ENCODE measurements around the gene ERBB4. TPM values are rescaled to one million over a fixed set of nuclear protein-coding genes. Genes with fewer than 3 reads are reported as not detected.

The ERBB4 gene
- total RNA-seq = under 1 TPM in 2 of 4 donors, not detected in 2; 0.09 to 0.67 TPM

- no peak within 1 kb of the TSS for H3K27ac ChIP-seq
- no peak for DNase-seq
- H3K4me1 ChIP-seq = peaks cover 0 to 29% (median 0%) of the 10 kb centered on the region in 4 donors
- H3K4me3 ChIP-seq = peak within 1 kb of the TSS; percentile 13 to 60 (median 40)
- H3K9me3 ChIP-seq = no peaks in the 10 kb centered on the region
- H3K36me3 ChIP-seq = no peaks in the 10 kb centered on the region
- TF ChIP-seq, protein P1, sequence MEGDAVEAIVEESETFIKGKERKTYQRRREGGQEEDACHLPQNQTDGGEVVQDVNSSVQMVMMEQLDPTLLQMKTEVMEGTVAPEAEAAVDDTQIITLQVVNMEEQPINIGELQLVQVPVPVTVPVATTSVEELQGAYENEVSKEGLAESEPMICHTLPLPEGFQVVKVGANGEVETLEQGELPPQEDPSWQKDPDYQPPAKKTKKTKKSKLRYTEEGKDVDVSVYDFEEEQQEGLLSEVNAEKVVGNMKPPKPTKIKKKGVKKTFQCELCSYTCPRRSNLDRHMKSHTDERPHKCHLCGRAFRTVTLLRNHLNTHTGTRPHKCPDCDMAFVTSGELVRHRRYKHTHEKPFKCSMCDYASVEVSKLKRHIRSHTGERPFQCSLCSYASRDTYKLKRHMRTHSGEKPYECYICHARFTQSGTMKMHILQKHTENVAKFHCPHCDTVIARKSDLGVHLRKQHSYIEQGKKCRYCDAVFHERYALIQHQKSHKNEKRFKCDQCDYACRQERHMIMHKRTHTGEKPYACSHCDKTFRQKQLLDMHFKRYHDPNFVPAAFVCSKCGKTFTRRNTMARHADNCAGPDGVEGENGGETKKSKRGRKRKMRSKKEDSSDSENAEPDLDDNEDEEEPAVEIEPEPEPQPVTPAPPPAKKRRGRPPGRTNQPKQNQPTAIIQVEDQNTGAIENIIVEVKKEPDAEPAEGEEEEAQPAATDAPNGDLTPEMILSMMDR (IDR thresholded peaks at IDR 0.05) = no peak
- no peak for TF ChIP-seq POLR2A (IDR thresholded peaks at IDR 0.05)
- peaks cover 0 to 25% of the 10 kb centered on the region in 2 donors for H3K27me3 ChIP-seq
Observed at GRCh38 chr2:212538305-212539071, at the start of gene ERBB4. ERBB4 (minus strand) TSS chr2:212538802; CDS start chr2:212538530, 272 bp downstream.

- Histone ChIP-seq H3K4me1 (no peaks in the 10 kb centered on the region), H3K9me3 (no peaks in the 10 kb centered on the region), H3K36me3 (no peaks in the 10 kb centered on the region), H3K4me3 (no peak overlapping the region), H3K27me3 (no peaks in the 10 kb centered on the region), H3K27ac (no peak overlapping the region)
- no peak for DNase-seq
- TF ChIP-seq, protein P1 (IDR thresholded peaks at IDR 0.05) = no peak
- TF ChIP-seq POLR2A (IDR thresholded peaks at IDR 0.05) = no peak
Observed at GRCh38 chr2:212580117-212580516, 41.5 kb upstream of the ERBB4 start.

GRCh38 chr2:212556296-212556695 is 17.7 kb upstream of the ERBB4 start:
- no peaks in the 10 kb centered on the region for H3K27me3 ChIP-seq
- H3K4me1 ChIP-seq = no peaks in the 10 kb centered on the region
- TF ChIP-seq POLR2A (IDR thresholded peaks at IDR 0.05) = no peak
- TF ChIP-seq, protein P1 (IDR thresholded peaks at IDR 0.05) = no peak
- no peaks in the 10 kb centered on the region for H3K9me3 ChIP-seq
- no peak for DNase-seq
- H3K27ac ChIP-seq = no peak overlapping the region
- H3K36me3 ChIP-seq = no peaks in the 10 kb centered on the region
- no peak overlapping the region for H3K4me3 ChIP-seq

DNA sequence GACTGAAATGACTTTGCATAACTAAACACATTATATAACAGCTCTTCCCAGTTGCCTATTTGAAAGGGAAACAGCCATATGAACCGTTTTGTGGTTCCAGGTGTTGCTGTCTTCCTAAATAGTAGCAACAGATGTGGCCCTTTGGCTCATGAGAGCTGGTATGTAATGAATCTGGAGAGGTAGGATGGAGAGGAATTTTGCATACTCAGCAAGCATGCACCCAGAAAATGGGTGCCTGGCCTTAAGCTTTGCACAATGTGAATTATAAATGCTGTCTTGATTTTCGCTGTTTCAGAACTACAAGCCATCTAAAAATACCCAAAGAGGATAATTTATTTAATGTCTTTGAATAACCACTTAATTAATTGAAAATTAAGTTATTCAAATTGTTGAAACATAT is 15.6 kb upstream of the ERBB4 start:
- no peak for TF ChIP-seq POLR2A (IDR thresholded peaks at IDR 0.05)
- TF ChIP-seq, protein P1 (IDR thresholded peaks at IDR 0.05) = no peak
- Histone ChIP-seq H3K4me3 (no peak overlapping the region), H3K9me3 (no peaks in the 10 kb centered on the region), H3K27ac (no peak overlapping the region), H3K36me3 (no peaks in the 10 kb centered on the region), H3K4me1 (no peaks in the 10 kb centered on the region), H3K27me3 (no peaks in the 10 kb centered on the region)
- DNase-seq = no peak

GRCh38 chr2:212549941-212550340 is 11.3 kb upstream of the ERBB4 start:
- Histone ChIP-seq H3K36me3 (no peaks in the 10 kb centered on the region), H3K4me3 (no peak overlapping the region), H3K27me3 (no peaks in the 10 kb centered on the region), H3K27ac (no peak overlapping the region), H3K9me3 (no peaks in the 10 kb centered on the region), H3K4me1 (no peaks in the 10 kb centered on the region)
- no peak for DNase-seq
- TF ChIP-seq, protein P1 (IDR thresholded peaks at IDR 0.05) = no peak
- TF ChIP-seq POLR2A (IDR thresholded peaks at IDR 0.05) = no peak

Data from Peyer's patch (tissue), 4 donors.